ENCODE results near the gene DNAJC30. TPM values are rescaled to one million over a fixed set of nuclear protein-coding genes. Genes with fewer than 3 reads are reported as not detected.

Gene DNAJC30
- total RNA-seq, 4 donors from 2014 or later: 4.0 to 5.3 (median 4.7) TPM

DNA sequence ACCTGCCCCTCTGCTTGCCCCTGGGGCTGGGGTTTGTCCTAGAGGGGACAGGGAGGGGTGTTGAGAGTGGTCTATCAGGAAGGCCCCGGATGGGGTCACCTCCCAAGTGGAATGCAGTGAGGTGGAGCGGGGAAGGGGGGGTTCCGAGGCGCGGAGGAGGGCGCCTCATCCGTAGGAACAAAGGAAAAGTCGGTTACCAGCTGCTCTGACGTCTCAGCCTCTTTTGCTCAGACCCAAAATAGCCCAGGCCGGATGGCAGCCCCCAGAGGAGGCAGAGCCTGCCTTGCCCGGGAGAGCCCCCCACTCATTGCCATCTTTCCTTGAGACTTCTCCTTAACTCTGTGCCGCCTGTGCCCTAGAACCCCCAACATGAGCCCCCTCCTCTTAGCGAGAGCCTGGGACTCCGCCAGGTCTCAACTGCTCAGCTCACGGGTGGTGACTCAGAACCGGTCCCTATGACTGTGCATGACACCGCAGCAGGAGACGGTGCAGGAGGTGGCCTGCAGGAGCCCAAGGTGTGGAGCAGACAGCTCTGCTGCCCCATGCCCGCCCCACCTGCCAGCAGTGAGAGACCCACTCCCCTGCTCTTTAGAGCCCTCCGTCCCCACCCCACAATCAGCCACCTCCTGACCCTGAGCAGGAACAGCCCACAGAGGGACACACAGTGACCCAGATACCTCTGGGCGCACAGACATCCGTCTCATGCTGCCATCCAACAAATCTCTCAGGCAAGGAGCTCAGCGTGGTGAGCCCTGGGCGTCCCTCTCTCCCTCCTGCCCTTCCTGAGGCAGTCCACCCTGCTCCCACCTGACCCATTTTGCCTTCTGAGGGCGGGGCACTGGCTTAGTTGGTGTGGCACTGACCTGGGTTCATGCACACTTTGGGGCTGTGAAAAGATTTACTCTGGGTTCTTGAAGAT lies 23.1 kb upstream of the DNAJC30 start:
- TF ChIP-seq, protein P1, sequence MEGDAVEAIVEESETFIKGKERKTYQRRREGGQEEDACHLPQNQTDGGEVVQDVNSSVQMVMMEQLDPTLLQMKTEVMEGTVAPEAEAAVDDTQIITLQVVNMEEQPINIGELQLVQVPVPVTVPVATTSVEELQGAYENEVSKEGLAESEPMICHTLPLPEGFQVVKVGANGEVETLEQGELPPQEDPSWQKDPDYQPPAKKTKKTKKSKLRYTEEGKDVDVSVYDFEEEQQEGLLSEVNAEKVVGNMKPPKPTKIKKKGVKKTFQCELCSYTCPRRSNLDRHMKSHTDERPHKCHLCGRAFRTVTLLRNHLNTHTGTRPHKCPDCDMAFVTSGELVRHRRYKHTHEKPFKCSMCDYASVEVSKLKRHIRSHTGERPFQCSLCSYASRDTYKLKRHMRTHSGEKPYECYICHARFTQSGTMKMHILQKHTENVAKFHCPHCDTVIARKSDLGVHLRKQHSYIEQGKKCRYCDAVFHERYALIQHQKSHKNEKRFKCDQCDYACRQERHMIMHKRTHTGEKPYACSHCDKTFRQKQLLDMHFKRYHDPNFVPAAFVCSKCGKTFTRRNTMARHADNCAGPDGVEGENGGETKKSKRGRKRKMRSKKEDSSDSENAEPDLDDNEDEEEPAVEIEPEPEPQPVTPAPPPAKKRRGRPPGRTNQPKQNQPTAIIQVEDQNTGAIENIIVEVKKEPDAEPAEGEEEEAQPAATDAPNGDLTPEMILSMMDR (IDR thresholded peaks at IDR 0.05): no peak
- no peak for ATAC-seq (ENCODE audit: low FRiP score)
- no peak for DNase-seq (ENCODE audit: low spot score)

GRCh38 chr7:73705551-73705920 lies 22.3 kb upstream of the DNAJC30 start:
- ATAC-seq (ENCODE audit: low FRiP score) (no peak), DNase-seq (ENCODE audit: low spot score) (no peak)
- TF ChIP-seq, protein P1 (IDR thresholded peaks at IDR 0.05): no peak

GRCh38 chr7:73704640-73705550 lies 21.6 kb upstream of the DNAJC30 start:
- TF ChIP-seq, protein P1 (IDR thresholded peaks at IDR 0.05): no peak
- DNase-seq (ENCODE audit: low spot score) (no peak), ATAC-seq (ENCODE audit: low FRiP score) (peak; percentile 25)

- ATAC-seq (ENCODE audit: low FRiP score) (peak; percentile 16), DNase-seq (ENCODE audit: low spot score) (no peak)
- TF ChIP-seq, protein P1 (IDR thresholded peaks at IDR 0.05): no peak
Observed at GRCh38 chr7:73703757-73704639, 20.7 kb upstream of the DNAJC30 start.

DNA sequence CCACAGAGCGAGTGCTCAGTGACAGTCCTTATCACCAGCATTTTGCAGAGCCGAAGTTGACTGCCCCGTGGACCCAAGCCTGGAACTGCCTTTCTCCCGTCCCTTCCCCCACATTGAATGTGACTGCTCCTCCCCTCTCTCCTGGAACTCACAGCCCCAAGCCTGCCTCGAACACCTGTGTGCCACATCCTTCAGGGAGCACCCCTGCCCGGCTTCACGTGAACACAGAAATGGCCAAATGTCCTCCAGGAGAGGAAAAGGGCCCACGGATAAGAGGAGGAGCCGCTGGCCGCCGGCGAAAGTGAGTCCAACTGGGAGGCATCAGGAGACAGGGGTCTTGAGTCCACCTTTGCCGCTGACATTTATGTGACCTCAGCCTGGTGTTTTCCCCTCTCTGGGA lies 20.0 kb upstream of the DNAJC30 start:
- DNase-seq (ENCODE audit: low spot score): no peak
- ATAC-seq (ENCODE audit: low FRiP score): no peak
- TF ChIP-seq, protein P1 (IDR thresholded peaks at IDR 0.05): no peak

GRCh38 chr7:73702665-73703064 lies 19.4 kb upstream of the DNAJC30 start:
- TF ChIP-seq, protein P1 (IDR thresholded peaks at IDR 0.05): no peak
- no peak for DNase-seq (ENCODE audit: low spot score)
- no peak for ATAC-seq (ENCODE audit: low FRiP score)
